Measurements from ENCODE around the gene KIF1B.

Gene KIF1B

DNA sequence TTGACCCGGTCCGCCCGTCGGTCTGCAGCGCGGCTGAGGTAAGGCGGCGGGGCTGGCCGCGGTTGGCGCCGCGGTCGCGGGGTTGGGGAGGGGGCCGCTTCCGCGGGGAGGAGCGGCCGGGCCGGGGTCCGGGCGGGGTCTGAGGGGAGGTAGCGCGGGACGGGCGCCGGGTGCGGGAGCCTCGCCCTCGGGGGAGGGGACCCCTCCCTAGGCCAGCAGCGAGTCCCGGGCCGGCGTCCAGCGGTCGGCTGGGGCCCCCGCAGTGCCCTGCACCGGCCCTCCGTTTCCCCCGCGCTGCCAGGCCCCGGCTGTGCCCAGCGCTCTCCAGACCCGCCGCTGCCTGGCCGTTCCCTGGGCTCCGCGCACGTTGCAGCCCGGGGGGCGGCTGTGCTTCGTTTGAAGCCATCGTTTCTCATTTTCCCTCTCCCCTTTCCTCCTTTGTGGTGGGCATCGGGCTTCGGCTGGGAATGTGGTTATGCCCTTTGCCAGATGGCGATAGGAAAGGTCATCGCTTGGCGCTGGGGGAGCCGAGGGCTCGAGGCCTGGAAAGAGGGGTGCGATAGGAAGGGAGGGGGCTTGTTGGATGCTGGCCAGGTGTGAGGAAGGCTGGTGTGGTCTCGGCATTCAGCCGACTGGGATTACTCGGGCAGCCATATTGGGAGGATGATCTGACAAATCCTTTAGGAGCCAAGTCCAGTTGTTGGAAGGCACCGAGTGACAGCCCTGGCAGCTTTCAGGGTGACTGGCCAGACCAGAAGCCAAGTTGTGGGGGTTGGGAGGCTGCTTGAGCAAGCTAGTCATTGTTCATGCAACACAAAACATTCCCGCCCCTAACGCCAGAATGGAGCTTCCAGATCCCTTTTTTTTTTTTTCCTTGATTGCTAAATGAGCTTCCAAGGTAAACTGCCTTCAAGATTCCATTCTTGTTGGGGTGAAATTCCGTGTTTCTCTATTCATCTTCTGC is 753 bp downstream of the KIF1B start:
- no peaks in the 10 kb centered on the region for H3K36me3 ChIP-seq (replicated peaks; ENCODE audit: insufficient read depth, low read length)
- H3K9ac ChIP-seq (ENCODE audit: low read length) = peak overlapping the region; percentile 83
- H3K27me3 ChIP-seq (replicated peaks; ENCODE audit: insufficient read depth, low read length) = no peaks in the 10 kb centered on the region
- no peaks in the 10 kb centered on the region for H3K9me2 ChIP-seq (replicated peaks; ENCODE audit: insufficient read depth, low read length)
- no peak for DNase-seq
- peaks cover 10% of the 10 kb centered on the region; the same call in 1 of the 2 replicates for H3K4me1 ChIP-seq (ENCODE audit: low read length)
- peak overlapping the region; percentile 68 for H2AFZ ChIP-seq (ENCODE audit: low read length)
- H3F3A ChIP-seq (ENCODE audit: insufficient read depth, low read length) = no peaks in the 10 kb centered on the region
- no peaks in the 10 kb centered on the region for H4K20me1 ChIP-seq (ENCODE audit: insufficient read depth, low read length)
- peaks cover 45% of the 10 kb centered on the region for H3K79me2 ChIP-seq (ENCODE audit: low read length)
- peak overlapping the region; percentile 99 for H3K4me3 ChIP-seq (ENCODE audit: low read length)
- TF ChIP-seq, protein P1, sequence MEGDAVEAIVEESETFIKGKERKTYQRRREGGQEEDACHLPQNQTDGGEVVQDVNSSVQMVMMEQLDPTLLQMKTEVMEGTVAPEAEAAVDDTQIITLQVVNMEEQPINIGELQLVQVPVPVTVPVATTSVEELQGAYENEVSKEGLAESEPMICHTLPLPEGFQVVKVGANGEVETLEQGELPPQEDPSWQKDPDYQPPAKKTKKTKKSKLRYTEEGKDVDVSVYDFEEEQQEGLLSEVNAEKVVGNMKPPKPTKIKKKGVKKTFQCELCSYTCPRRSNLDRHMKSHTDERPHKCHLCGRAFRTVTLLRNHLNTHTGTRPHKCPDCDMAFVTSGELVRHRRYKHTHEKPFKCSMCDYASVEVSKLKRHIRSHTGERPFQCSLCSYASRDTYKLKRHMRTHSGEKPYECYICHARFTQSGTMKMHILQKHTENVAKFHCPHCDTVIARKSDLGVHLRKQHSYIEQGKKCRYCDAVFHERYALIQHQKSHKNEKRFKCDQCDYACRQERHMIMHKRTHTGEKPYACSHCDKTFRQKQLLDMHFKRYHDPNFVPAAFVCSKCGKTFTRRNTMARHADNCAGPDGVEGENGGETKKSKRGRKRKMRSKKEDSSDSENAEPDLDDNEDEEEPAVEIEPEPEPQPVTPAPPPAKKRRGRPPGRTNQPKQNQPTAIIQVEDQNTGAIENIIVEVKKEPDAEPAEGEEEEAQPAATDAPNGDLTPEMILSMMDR (IDR thresholded peaks at IDR 0.05; ENCODE audit: low read length) = no peak
- TF ChIP-seq EZH2 (optimal IDR thresholded peaks at IDR 0.05; ENCODE audit: low read depth, low read length) (no peak), EZH2phosphoT487 (IDR thresholded peaks at IDR 0.05; ENCODE audit: low read length) (no peak)
- H3K27ac ChIP-seq (ENCODE audit: low read length) = no peak overlapping the region
- no peaks in the 10 kb centered on the region for H3K9me3 ChIP-seq (replicated peaks; ENCODE audit: insufficient read depth, low read length)
- H3K4me2 ChIP-seq (ENCODE audit: low read depth, low read length) = peak overlapping the region; percentile 99

DNA sequence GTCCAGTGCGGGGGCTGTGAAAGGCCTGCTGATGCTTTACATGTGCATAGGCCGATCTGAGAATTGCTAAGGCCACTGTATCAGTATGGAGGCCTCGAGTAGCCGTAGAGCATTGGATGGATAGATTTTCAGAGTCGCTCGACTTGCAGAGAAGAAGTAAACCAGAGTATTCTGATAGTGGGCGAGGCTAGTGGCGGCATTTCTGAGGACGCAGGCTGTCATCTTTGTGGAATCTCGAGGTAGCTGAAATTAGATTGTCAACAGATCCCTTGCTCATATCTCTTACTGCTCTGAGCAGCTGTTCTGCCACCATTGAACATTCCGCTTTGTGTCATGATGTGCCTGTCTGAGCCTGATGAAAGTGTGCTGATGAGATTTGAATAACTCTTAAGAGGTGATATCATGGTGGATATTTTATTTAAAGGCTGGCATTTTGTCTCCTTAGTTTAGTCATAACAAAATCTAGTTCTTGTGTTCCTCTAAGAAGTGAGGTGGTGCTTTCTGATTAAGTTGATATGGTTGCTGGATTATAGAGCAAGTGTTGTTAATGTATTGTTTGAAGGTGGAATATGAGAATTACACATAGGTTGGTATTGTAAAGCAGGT is 1.5 kb downstream of the KIF1B start:
- Histone ChIP-seq H3K79me2 (ENCODE audit: low read length) (peaks cover 53% of the 10 kb centered on the region), H3K27ac (ENCODE audit: low read length) (no peak overlapping the region), H2AFZ (ENCODE audit: low read length) (no peak overlapping the region)

DNA sequence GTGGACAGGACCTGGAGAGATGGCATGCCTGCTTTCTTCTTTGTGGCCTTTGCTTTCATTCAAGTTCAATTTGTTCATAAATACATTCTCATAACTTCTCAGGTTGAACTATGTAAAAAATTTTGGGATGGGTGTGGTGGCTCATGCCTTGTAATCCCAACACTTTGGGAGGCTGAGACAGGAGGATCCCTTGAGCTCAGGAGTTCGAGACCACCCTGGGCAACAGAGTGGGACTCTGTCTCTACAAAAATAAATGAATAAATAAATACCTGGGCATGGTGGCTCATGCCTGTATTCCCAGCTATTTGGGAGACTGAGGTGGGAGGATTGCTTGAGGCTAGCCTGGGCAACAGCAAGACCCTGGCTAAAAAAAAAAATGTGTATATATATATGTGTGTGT is 2.1 kb downstream of the KIF1B start:
- H3K27ac ChIP-seq (ENCODE audit: low read length) = no peak overlapping the region
- H3K27me3 ChIP-seq (replicated peaks; ENCODE audit: insufficient read depth, low read length) = no peaks in the 10 kb centered on the region
- H3K4me3 ChIP-seq (ENCODE audit: low read length) = no peak overlapping the region
- TF ChIP-seq EZH2 (optimal IDR thresholded peaks at IDR 0.05; ENCODE audit: low read depth, low read length) (no peak), EZH2phosphoT487 (IDR thresholded peaks at IDR 0.05; ENCODE audit: low read length) (no peak)
- TF ChIP-seq, protein P1 (IDR thresholded peaks at IDR 0.05; ENCODE audit: low read length) = no peak
- no peaks in the 10 kb centered on the region for H3F3A ChIP-seq (ENCODE audit: insufficient read depth, low read length)
- DNase-seq = no peak
- H3K36me3 ChIP-seq (replicated peaks; ENCODE audit: insufficient read depth, low read length) = no peaks in the 10 kb centered on the region
- H3K4me2 ChIP-seq (ENCODE audit: low read depth, low read length) = peak overlapping the region; percentile 99; the same call in 1 of the 2 replicates
- peaks cover 58% of the 10 kb centered on the region for H3K79me2 ChIP-seq (ENCODE audit: low read length)
- H3K4me1 ChIP-seq (ENCODE audit: low read length) = peaks cover 10% of the 10 kb centered on the region; the same call in 1 of the 2 replicates
- H3K9me2 ChIP-seq (replicated peaks; ENCODE audit: insufficient read depth, low read length) = no peaks in the 10 kb centered on the region
- H2AFZ ChIP-seq (ENCODE audit: low read length) = no peak overlapping the region
- no peak overlapping the region for H3K9ac ChIP-seq (ENCODE audit: low read length)
- H4K20me1 ChIP-seq (ENCODE audit: insufficient read depth, low read length) = no peaks in the 10 kb centered on the region
- H3K9me3 ChIP-seq (replicated peaks; ENCODE audit: insufficient read depth, low read length) = no peaks in the 10 kb centered on the region

More for the DNA sequence above, 1.5 kb downstream of the KIF1B start:
- Histone ChIP-seq H3K27me3 (replicated peaks; ENCODE audit: insufficient read depth, low read length) (no peaks in the 10 kb centered on the region), H3K9ac (ENCODE audit: low read length) (no peak overlapping the region), H4K20me1 (ENCODE audit: insufficient read depth, low read length) (no peaks in the 10 kb centered on the region), H3K4me1 (ENCODE audit: low read length) (peaks cover 10% of the 10 kb centered on the region; the same call in 1 of the 2 replicates), H3K9me2 (replicated peaks; ENCODE audit: insufficient read depth, low read length) (no peaks in the 10 kb centered on the region), H3K4me2 (ENCODE audit: low read depth, low read length) (peak overlapping the region; percentile 99), H3K4me3 (ENCODE audit: low read length) (peak overlapping the region; percentile 99), H3F3A (ENCODE audit: insufficient read depth, low read length) (no peaks in the 10 kb centered on the region), H3K36me3 (replicated peaks; ENCODE audit: insufficient read depth, low read length) (no peaks in the 10 kb centered on the region), H3K9me3 (replicated peaks; ENCODE audit: insufficient read depth, low read length) (no peaks in the 10 kb centered on the region)
- no peak for DNase-seq
- TF ChIP-seq, protein P1 (IDR thresholded peaks at IDR 0.05; ENCODE audit: low read length) = no peak
- no peak for TF ChIP-seq EZH2phosphoT487 (IDR thresholded peaks at IDR 0.05; ENCODE audit: low read length)
- TF ChIP-seq EZH2 (optimal IDR thresholded peaks at IDR 0.05; ENCODE audit: low read depth, low read length) = no peak

All from MM.1S (cell line).